Parathyroid adenoma (tissue), 2 donors: Measurements from ENCODE around the gene CDH4.

Experiments
- H2AFZ ChIP-seq: fragments of 300-600 bp; sonication (generic); one replicate; pipeline ENCODE4 v1.7.0; 2017; ENCODE audit warnings: antibody characterized with exemption, mild to moderate bottlenecking
- H3K27ac ChIP-seq: fragments of 300-600 bp; sonication (generic); one replicate; pipeline ENCODE4 v1.7.0; 2017
- H3K27me3 ChIP-seq: fragments of 300-600 bp; sonication (generic); one replicate; pipeline ENCODE4 v1.7.0; 2017; ENCODE audit warnings: low read length; ENCODE audit not compliant: control insufficient read depth, insufficient read depth
- H3K36me3 ChIP-seq: fragments of 300-600 bp; sonication (generic); one replicate; pipeline ENCODE4 v1.7.0; 2017; ENCODE audit warnings: low read length; ENCODE audit not compliant: control insufficient read depth, insufficient read depth
- H3K4me1 ChIP-seq: fragments of 300-600 bp; sonication (generic); one replicate; pipeline ENCODE4 v1.7.0; 2017; ENCODE audit warnings: control low read depth
- H3K4me2 ChIP-seq: fragments of 300-600 bp; sonication (generic); one replicate; pipeline ENCODE4 v1.7.0; 2017; ENCODE audit warnings: low read length
- H3K4me3 ChIP-seq: fragments of 300-600 bp; sonication (generic); one replicate; pipeline ENCODE4 v1.7.0; 2017; ENCODE audit warnings: low read depth, low read length
- H3K79me2 ChIP-seq: fragments of 300-600 bp; sonication (generic); one replicate; pipeline ENCODE4 v1.7.0; 2017; ENCODE audit warnings: control low read depth
- H3K9ac ChIP-seq: fragments of 300-600 bp; sonication (generic); one replicate; pipeline ENCODE4 v1.7.0; 2017; ENCODE audit warnings: mild to moderate bottlenecking
- H3K9me3 ChIP-seq: fragments of 300-600 bp; sonication (generic); one replicate; pipeline ENCODE4 v1.7.0; 2017; ENCODE audit warnings: low read length; ENCODE audit not compliant: control insufficient read depth
- CTCF ChIP-seq: fragments of 300-600 bp; sonication (generic); IDR thresholded peaks from one replicate; pipeline ENCODE4 v1.7.0; 2017; ENCODE audit warnings: antibody characterized with exemption, mild to moderate bottlenecking
- donor health status: primary hyperparathyroidism.

Gene CDH4

GRCh38 chr20:61297986-61298385 lies 45.9 kb downstream of the CDH4 start:
- Histone ChIP-seq H3K79me2 (no peaks in the 10 kb centered on the region), H3K4me2 (no peak overlapping the region), H3K4me3 (no peak overlapping the region), H3K36me3 (no peaks in the 10 kb centered on the region), H2AFZ (no peak overlapping the region), H3K9ac (no peak overlapping the region), H3K27ac (no peak overlapping the region), H3K4me1 (no peaks in the 10 kb centered on the region), H3K9me3 (no peaks in the 10 kb centered on the region), H3K27me3 (no peaks in the 10 kb centered on the region)
- TF ChIP-seq CTCF, result no peak

- Histone ChIP-seq H3K79me2 (no peaks in the 10 kb centered on the region), H3K27ac (no peak overlapping the region)
Observed at GRCh38 chr20:61298661-61299060, 46.6 kb downstream of the CDH4 start.

DNA sequence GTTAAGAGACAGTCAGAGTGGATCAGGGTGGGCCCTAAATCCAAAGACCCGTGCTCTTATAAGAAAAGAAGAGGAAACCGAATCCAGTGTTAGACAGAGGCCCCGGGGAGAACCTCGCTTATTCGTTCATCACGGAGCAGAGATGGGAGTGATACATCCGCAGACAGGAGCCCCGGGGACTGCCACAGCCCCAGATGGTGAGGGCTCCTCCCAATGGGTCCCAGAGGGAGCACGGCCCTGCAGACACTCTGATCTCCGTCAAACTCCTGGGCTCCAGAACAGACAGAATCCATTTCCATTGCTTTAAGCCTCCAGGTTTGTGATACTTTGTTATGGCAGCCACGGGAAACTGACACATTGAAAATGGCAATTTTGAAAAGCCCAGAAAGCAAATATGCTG lies 47.0 kb downstream of the CDH4 start:
- no peaks in the 10 kb centered on the region for H3K27me3 ChIP-seq
- no peaks in the 10 kb centered on the region for H3K36me3 ChIP-seq
- H2AFZ ChIP-seq, result no peak overlapping the region
- no peaks in the 10 kb centered on the region for H3K9me3 ChIP-seq
- no peak overlapping the region for H3K9ac ChIP-seq
- no peak overlapping the region for H3K27ac ChIP-seq
- TF ChIP-seq CTCF, result no peak
- no peaks in the 10 kb centered on the region for H3K4me1 ChIP-seq
- H3K79me2 ChIP-seq, result no peaks in the 10 kb centered on the region
- no peak overlapping the region for H3K4me2 ChIP-seq
- no peak overlapping the region for H3K4me3 ChIP-seq

More at GRCh38 chr20:61298661-61299060, 46.6 kb downstream of the CDH4 start:
- TF ChIP-seq CTCF, result no peak
- no peaks in the 10 kb centered on the region for H3K36me3 ChIP-seq
- H3K4me1 ChIP-seq, result no peaks in the 10 kb centered on the region
- no peak overlapping the region for H2AFZ ChIP-seq
- H3K9me3 ChIP-seq, result no peaks in the 10 kb centered on the region
- no peak overlapping the region for H3K4me3 ChIP-seq
- no peak overlapping the region for H3K9ac ChIP-seq
- no peak overlapping the region for H3K4me2 ChIP-seq
- no peaks in the 10 kb centered on the region for H3K27me3 ChIP-seq

DNA sequence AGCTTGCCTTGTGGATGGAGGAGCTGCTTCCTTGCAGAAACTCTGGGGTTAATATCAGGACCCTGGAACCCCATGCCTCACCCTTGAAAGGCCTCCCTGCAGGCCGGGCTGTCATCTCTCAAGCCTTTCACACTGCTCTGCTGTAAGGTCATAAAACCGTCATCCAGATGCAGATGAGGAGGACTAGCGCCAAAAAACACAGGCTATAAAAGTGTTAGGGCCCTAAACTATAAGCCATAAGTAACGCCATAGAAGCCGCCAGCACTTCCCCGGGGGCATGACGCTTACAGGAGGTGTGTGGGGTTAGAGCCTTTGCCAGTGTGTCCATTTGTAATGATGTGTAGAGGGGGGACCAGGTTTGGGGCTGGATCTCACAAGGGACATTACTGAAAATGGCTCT lies 47.6 kb downstream of the CDH4 start:
- Histone ChIP-seq H3K9ac (no peak overlapping the region), H3K4me2 (no peak overlapping the region), H3K36me3 (no peaks in the 10 kb centered on the region), H3K79me2 (no peaks in the 10 kb centered on the region), H3K27ac (no peak overlapping the region), H3K9me3 (no peaks in the 10 kb centered on the region), H3K4me1 (no peaks in the 10 kb centered on the region), H3K4me3 (no peak overlapping the region), H3K27me3 (no peaks in the 10 kb centered on the region), H2AFZ (no peak overlapping the region)
- TF ChIP-seq CTCF, result no peak

GRCh38 chr20:61300293-61300692 lies 48.2 kb downstream of the CDH4 start:
- no peak overlapping the region for H3K4me2 ChIP-seq
- no peak for TF ChIP-seq CTCF
- H3K36me3 ChIP-seq, result no peaks in the 10 kb centered on the region
- no peaks in the 10 kb centered on the region for H3K27me3 ChIP-seq
- H3K4me1 ChIP-seq, result no peaks in the 10 kb centered on the region
- no peaks in the 10 kb centered on the region for H3K79me2 ChIP-seq
- H3K9ac ChIP-seq, result no peak overlapping the region
- H3K4me3 ChIP-seq, result no peak overlapping the region
- no peak overlapping the region for H3K27ac ChIP-seq
- H3K9me3 ChIP-seq, result no peaks in the 10 kb centered on the region
- no peak overlapping the region for H2AFZ ChIP-seq
